GM19240 (cell line): Measurements from ENCODE around the gene VSIG10.
"Not testable (repeated sequence)": the region's sequence is repeated elsewhere in the genome, so short reads cannot be mapped to it uniquely, and the experiment has no call there.

ENCODE experiments used
- DNase-seq: peaks from one replicate; pipeline ENCODE4 v3.0.0; 2011; ENCODE audit warnings: low spot score; ENCODE audit not compliant: insufficient read length

VSIG10 gene

DNA sequence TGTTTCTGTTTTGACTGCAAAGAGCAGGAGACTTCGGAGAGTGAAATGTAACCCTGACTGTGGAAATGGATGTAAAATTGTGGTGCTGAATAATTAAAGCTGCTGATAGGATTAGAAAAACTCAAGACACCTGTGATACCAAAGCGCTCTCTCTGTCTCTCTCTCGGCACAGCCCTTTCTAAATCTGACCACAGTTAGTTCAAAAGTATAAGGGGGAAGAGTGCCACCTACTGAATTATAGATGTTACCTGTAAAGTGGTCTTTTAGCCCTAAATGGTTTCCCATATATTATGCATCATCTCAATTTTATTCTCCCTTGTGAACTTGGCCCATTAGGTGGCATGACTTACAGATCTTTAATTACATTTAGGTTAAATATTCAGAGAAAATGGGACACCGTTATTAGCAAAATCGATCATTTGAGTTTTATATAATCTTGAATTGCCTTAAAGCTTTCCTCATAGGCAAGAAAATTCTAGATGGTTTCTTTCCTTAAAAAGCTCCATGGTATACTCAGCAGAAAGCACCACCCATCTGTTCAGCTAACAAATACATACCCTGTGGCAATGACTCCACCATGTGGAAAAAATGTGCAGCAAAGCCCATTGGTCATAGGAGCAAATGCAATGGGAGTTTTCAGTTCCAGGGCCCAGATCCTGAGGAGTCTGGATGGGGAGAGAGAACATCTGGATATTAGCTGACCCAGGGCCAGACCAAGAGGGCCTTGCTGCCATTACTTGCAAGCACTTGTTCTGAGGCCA is 69.2 kb downstream of the VSIG10 start:
- DNase-seq = no peak

DNA sequence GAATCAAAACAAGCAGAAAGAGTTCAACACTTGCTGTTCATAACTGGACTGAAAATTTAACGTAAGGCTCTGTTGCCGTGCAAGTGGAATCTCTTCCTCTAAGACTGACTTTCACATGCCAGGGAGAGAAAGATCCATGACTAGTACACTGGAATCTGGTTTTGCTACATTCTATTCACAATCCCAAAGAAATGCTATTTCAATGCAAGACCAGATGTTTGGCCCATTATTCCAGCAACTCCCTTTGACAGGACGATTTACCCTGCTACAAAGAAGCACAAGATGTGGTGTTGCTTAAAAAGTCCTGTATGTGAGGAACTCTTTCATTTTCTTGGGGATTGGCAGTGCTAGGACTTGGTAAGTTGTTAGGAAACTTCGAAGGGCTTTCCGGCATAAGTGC is 69.9 kb downstream of the VSIG10 start:
- no peak for DNase-seq

DNA sequence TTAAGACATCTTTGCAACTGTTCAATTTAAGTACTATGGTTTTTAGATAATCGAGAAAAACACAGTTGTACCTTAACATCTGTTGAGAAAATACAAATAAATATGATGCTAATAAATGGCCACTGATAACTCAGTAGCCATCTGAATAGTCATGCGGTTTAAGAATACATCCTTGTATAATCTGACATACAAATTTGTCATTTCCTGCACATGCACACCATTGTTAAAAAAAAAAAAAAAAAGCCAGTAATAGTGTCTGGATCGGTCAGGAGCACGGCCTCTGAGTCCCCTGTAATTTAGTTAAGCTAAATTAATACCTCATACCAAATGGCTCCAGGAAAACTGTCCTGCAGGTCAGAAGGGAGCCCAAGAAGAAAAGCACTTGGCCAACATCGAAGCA is 70.5 kb downstream of the VSIG10 start:
- no peak for DNase-seq

DNA sequence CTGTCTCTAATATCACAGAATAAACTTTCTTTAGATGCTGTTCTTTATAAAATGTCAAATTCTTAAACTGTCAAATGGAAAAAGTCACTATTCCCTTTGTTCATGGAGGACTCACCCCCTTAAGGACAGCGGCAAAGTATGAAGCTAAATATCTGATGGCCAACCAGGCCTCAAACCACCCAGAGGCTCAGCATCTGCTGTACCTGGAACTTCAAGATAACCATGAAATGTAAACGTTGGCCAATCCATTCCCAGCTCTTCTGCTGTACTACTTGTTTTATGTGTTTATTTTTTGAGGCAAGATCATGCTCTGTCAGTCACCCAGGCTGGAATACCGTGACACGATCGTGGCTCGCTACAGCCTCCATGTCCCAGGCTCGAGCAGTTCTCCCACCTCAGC is 71.6 kb downstream of the VSIG10 start:
- no peak for DNase-seq

DNA sequence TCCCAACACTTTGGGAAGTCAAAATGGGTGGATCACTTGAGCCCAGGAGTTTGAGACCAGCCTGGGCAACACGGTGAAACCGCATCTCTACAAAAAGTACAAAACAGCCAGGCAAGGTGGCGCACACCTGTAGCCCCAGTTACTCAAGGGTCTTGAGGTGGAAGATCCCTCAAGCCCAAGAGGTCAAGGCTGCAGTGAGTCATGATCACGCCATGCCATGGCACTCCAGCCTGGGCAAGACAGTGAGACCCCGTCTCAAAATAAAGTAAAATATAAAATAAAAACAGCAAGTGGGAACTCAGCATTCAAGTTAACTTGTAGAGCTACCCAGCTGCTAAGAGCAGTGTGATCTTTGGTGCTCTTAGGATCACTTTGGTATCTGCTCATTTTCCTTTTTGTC is 74.6 kb downstream of the VSIG10 start:
- DNase-seq = no peak

DNA sequence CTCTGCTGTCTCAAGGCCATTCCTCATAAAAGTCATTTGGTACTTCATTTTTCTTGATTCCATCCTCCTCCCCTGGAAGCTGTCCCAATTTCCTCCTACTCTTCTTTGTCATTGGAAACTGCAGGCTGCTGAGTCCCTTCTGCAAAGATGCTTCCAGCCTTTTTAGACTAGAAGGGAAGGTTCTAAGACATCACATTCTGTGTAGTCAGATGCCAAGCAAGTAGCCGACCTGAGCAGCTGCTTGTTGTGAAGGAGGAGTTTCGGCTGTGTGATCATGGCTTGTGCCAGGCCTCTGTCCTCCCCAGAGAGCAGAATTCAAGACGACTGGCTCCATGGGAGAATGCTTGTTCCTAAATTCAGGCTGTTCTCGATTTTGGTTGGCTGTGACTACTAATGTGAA is 78.6 kb downstream of the VSIG10 start:
- DNase-seq = no peak

DNA sequence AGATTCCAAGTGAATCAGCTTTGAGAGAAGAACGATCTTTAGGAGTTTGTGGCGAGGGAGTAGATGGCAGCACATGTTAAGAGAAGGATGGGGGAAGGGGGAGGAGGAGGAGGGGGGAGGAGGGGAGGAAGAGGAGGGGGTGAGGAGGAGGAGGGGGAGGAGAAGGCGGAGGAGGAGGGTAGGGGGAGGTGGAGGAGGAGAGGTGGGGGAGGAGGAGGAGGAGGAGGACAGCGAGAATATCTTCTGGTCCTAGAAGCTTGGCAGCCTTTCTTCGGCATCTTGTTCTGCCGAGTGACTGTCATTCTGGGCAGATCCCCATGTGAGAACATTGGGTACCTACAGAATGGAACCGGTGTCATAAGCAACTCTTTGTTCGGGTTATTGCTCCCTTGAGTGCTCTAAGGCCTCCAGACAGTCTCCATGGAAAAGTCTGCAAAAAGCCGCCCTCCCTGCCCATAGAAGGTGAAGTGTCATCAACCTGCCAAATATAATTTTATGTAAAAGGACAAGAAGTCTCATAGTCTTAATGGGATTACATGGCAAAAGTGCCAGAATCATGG is 80.4 kb downstream of the VSIG10 start:
- no peak for DNase-seq

DNA sequence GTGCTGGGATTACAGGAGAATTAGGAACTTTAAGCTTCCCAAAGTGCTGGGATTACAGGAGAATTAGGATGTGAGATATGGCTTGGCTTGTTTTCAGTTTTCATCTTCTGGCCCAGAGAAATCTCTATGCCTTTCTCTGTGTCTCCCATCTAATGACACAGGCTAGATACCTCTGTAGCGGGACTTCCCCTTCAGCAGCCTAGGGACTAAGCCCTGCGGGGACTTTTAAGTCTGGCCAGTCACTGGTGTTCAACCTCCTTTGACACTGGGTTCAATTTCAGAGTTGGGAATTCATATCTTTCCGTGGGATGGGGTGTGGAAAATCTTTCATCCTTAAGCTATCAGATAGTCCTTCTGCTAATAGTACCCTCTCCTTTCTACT is 81.1 kb downstream of the VSIG10 start:
- DNase-seq = no peak

DNA sequence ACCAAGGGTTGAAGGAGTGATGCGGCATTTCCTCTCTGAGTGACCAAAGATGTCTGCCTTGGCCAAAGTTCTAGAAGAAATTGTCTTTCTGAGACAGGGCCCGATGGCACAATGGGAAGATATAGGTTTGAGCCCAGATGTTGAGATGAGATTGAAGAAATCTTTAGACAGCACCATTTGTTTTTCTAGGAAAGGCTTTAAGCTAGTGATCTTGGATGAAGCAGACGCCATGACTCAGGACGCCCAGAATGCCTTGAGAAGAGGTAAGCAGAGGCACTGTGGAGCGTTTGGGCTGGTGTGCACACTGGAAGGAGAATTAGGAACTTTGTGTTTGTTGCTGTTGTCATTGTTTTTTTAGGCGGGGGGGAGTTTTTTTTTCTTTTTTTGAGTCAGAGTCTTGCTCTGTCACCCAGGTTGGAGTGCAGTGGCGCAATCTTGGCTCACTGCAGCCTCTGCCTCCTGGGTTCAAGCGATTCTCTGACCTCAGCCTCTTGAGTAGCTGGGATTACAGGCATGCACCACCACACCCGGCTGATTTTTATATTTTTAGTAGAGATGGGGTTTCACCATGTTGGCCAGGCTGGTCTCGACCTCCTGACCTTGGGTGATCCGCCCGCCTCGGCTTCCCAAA is 81.6 kb downstream of the VSIG10 start:
- not testable (repeated sequence) for DNase-seq

DNA sequence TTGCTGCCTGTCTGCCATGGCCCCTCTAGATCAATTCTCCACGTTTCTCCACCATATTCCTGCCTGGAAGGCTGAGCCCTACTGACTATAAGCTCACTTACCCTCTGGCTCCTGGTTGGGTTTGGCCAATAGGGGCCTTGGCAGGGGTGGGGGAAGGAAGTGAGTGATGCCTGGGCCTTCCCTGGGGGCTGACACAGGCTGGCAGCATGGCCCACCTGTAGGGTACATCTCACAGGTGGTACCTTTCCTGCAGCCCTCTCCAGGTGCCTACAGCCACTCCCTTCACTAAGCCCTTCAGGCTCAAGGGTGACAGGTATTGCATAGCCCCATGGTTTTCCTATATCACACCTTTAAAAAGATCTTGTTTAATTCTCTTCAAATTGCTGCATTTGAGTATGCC is 83.8 kb downstream of the VSIG10 start:
- no peak for DNase-seq

DNA sequence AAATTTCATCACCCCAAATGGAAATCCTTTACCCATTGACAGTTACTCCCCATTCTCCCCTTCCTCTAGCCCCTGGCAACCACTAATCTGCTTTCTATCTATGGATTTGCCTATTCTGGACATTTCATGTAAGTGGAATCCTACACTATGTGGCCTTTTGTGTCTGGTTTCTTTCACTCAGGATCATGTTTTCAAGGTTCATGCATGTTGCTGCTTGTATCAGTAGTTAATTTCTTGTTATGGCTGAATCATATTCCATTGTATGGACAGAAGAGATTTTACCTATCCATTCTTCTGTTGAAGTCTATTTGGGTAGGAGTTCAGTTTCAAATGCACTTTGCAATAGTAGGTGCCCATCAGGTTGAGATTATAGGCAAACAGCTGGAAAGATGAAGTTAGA is 85.9 kb downstream of the VSIG10 start:
- DNase-seq = no peak

DNA sequence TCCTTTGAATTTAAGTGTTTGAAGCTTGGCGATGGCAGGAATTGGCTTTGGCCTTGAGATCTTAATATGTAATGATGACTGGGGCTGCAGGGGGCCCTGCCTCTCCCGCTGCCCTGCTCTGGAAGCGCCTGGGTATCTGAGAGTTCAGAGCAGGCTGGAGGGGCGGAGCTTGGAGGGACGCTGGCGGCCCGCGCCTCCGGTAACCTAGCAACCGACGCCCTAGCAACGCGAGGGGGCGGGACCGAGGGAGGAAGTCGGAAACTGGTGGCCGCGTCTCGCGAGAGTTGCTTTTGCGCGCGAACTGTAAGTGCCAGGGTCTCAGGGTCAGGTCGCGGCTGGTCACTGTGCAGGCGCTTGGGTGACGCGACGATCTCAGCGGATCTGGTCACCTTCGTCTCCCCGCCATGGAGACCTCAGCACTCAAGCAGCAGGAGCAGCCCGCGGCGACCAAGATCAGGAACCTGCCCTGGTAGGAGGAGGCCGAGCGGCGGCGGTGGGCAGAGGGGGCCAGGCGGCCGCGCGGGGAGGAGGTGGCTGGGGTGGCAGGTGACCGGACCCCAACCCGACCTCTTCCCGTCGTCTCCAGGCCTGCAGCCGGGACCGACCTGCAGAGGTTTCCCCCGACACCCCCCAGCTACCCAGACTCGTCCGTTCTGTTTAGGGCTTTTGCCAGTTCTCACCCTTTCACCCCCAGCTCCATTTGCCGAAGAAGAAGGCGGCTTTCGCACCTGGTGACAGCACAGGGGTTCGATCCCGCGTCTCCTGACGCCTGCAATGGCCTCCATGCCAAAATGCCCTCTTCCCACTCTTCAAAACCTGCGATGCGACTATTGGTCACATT is 87.2 kb downstream of the VSIG10 start, which contains the start of gene RFC5:
Gene RFC5 (plus strand): TSS at position 280 of the 841 bp plus-strand sequence. CDS start 125 bp downstream, at position 405.
- DNase-seq = peak; percentile 95

DNA sequence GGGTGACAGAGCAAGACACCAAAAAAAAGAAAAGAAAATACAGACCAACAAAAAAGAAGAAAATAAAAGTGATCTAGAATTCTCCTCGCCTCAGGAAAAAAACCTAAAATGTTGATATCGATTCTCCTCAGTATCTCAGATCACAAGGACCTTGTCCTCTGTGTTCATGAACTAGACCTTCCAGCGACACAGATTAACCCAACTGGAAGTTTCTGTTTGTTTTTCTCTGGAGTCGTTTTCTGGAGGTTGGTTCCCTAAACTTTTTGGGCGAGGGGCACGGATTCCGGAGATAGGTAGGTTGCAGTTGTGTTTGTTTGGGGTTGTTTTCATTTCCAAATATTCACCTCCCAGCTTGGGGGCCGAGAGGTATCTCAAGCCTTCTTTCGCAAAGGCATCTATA is 87.9 kb downstream of the VSIG10 start:
- DNase-seq = no peak

DNA sequence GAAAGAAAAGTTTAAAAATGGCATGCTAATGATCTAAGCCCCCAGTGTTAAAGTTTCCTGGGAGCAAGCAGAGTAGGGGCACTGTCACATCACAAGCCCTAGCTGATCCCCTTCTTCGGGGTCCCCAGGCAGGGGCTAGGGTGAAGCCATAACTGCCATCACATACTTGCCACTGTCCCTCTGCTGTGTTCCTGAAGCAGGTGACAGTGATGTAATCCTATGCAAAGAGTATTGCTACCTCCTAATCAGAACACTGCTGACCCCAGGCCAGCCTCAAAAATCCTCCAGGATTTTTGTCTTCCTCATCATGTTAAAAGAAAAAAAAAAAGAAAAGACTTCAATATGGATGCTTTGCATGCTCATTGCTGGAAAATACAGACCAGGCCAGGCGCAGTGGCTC is 88.5 kb downstream of the VSIG10 start:
- no peak for DNase-seq
